ENCODE measurements around the gene GPALPP1.

Gene GPALPP1

GRCh38 chr13:45024847-45025246, 35.5 kb downstream of the GPALPP1 start:
- Mint-ChIP-seq H3K36me3 (ENCODE audit: low read depth) (peaks cover 61% of the 10 kb centered on the region), H3K9me3 (no peaks in the 10 kb centered on the region)

DNA sequence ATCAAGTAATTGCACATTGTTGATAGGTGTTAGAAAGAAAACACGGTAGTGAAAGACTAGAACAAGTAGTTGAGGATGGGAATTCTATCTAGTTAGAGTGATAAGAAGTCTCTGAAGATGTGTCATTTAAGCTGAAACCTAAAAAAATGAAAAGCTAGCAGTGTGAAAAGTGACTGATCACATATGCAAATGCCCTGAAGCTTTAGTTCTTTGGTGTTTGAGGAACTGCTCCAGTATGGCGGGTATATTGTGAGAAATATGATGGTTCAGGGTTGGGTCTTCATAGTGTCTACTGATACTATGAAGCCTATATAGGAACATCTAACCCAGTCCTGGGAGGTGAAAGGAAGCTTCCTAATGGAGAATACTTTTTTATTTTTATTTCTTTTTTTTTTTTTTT, 45.0 kb downstream of the GPALPP1 start:
- Mint-ChIP-seq H3K27me3 (no peaks in the 10 kb centered on the region), H3K4me3 (no peak overlapping the region), H3K9me3 (no peaks in the 10 kb centered on the region), H3K36me3 (ENCODE audit: low read depth) (peaks cover 22% of the 10 kb centered on the region), H3K4me1 (ENCODE audit: low read depth) (no peaks in the 10 kb centered on the region), H3K27ac (no peak overlapping the region)
- intact Hi-C loops (cut with micrococcal nuclease), result no loop called here

More at GRCh38 chr13:45024847-45025246, 35.5 kb downstream of the GPALPP1 start:
- Mint-ChIP-seq H3K4me3 (no peak overlapping the region), H3K27me3 (no peaks in the 10 kb centered on the region), H3K4me1 (ENCODE audit: low read depth) (no peaks in the 10 kb centered on the region), H3K27ac (no peak overlapping the region)
- intact Hi-C loops (cut with micrococcal nuclease), result no loop called here

DNA sequence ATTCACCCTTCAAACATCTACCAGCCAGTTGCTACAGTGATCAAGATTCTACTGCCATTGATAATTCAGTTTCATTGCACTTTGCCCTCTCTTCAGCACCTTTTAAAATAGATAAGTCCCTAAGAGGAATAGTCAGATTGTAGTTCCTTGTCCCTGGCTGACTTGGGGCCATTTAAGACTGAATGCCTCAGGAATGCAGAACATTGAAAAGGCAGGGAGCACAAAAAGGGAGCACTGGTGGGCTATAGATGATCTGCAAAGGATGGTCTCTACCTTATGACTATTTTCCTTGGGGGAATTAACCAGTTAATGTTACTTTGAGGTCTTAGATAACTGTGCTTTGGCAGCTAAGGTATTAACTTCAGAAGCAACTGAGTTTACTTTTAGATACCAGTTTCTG, 46.9 kb downstream of the GPALPP1 start:
- Mint-ChIP-seq H3K27me3 (no peaks in the 10 kb centered on the region), H3K36me3 (ENCODE audit: low read depth) (peaks cover 22% of the 10 kb centered on the region), H3K4me1 (ENCODE audit: low read depth) (no peaks in the 10 kb centered on the region), H3K4me3 (no peak overlapping the region), H3K27ac (no peak overlapping the region), H3K9me3 (no peaks in the 10 kb centered on the region)
- intact Hi-C loops (cut with micrococcal nuclease), result no loop called here

DNA sequence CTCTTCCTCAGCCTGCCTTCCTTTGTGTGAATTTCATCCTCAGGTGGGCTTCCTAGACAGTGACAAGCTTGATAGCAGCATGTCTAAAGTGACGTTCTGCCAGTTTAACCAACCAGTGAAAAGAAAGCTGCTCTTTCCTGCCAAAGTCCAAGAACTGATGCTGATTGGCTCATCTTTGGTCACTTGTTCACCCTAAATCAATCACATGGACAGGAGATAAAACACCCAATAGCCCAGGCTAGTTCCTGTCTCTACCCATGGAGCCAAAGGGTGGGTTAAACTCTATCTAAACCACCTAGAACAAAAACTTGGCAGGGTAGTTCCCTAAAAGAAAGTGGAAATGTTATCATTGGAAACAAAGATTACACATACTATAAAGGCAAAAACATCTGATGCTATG, 50.8 kb downstream of the GPALPP1 start:
- H3K4me3 Mint-ChIP-seq, result no peak overlapping the region
- no peaks in the 10 kb centered on the region for H3K4me1 Mint-ChIP-seq (ENCODE audit: low read depth)
- no peaks in the 10 kb centered on the region for H3K9me3 Mint-ChIP-seq
- peaks cover 5% of the 10 kb centered on the region for H3K36me3 Mint-ChIP-seq (ENCODE audit: low read depth)
- no peak overlapping the region for H3K27ac Mint-ChIP-seq
- H3K27me3 Mint-ChIP-seq, result peaks cover 2% of the 10 kb centered on the region
- intact Hi-C loops (cut with micrococcal nuclease), result no loop called here

- intact Hi-C loops (cut with micrococcal nuclease), result no loop called here
- H3K27me3 Mint-ChIP-seq, result peaks cover 2% of the 10 kb centered on the region
These were observed 51.3 kb downstream of the GPALPP1 start for GRCh38 chr13:45040622-45041021.

DNA sequence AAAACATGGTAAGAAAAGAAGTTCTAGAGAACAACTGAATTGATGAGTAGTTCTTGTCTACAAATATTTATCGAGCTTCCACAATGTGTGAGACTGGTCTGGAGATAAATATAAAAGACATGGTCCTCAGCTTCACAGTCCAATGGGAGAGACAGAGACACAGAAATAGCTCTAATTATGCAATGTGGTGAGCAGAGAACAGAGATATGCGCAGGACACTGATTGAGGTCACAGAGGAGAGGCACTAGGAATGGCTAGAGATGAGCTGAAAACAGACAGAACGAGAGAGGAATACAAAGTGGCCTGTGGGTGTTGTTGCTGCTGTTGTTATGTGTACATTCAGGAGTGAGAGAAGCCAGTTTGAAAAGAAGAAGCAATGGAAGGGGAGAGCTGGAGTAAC, 53.2 kb downstream of the GPALPP1 start:
- peaks cover 4% of the 10 kb centered on the region for H3K27me3 Mint-ChIP-seq
- no peak overlapping the region for H3K4me3 Mint-ChIP-seq
- H3K36me3 Mint-ChIP-seq (ENCODE audit: low read depth), result peaks cover 5% of the 10 kb centered on the region
- peaks cover 6% of the 10 kb centered on the region for H3K4me1 Mint-ChIP-seq (ENCODE audit: low read depth)
- intact Hi-C loops (cut with micrococcal nuclease), result no loop called here
- no peaks in the 10 kb centered on the region for H3K9me3 Mint-ChIP-seq
- no peak overlapping the region for H3K27ac Mint-ChIP-seq

More at GRCh38 chr13:45040622-45041021, 51.3 kb downstream of the GPALPP1 start:
- no peaks in the 10 kb centered on the region for H3K4me1 Mint-ChIP-seq (ENCODE audit: low read depth)
- H3K36me3 Mint-ChIP-seq (ENCODE audit: low read depth), result peaks cover 5% of the 10 kb centered on the region
- H3K27ac Mint-ChIP-seq, result no peak overlapping the region
- no peaks in the 10 kb centered on the region for H3K9me3 Mint-ChIP-seq
- no peak overlapping the region for H3K4me3 Mint-ChIP-seq

- Mint-ChIP-seq H3K9me3 (no peaks in the 10 kb centered on the region), H3K27me3 (peaks cover 7% of the 10 kb centered on the region), H3K4me1 (ENCODE audit: low read depth) (peaks cover 34% of the 10 kb centered on the region), H3K4me3 (no peak overlapping the region), H3K36me3 (ENCODE audit: low read depth) (no peaks in the 10 kb centered on the region), H3K27ac (no peak overlapping the region)
- intact Hi-C loops (cut with micrococcal nuclease), result no loop called here
These were observed 57.1 kb downstream of the GPALPP1 start for GRCh38 chr13:45046445-45046844.

DNA sequence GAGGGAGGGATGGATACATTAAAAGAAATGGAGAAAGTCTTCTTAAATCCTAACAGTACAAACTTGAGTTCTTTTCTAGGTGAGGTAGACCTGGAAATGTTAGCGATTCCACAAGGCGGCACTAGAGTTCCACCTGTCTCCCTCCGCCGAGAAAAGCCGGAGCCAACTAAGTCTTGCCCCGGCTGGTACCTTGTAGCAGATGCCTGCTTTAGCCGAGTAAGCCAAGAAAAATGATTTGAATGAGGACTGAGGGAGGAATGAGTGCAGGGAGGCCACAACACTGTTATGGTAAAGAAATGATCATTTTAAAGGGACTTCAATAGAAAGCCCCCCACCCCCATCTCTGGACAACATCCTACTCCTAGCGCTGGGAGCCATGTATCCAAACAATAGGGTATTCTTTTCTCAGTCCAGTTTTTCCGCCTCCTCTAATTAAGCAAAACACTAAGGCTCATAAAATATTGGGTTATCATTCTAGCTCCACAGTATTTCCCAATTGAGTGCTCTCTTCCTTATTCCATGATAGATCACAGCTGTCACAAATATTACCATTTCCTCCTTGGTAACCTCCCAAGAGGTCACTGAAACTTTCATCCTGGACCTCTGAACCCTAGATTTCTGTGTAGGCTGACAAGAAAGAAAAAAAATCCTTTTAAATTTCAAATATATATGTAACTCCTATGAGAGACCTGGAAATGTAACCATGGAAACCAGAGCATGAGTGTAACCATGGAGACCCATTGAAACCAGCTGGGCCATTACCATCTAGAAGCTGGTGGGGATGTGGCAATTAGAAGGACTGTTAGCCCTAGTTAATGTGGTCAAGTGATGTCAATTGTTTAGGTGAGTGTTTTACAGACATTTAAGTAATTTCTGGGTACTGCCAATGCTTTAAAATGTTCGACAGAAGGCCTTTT, 58.3 kb downstream of the GPALPP1 start:
- Mint-ChIP-seq H3K4me3 (peak overlapping the region; percentile 58), H3K36me3 (ENCODE audit: low read depth) (no peaks in the 10 kb centered on the region), H3K27ac (no peak overlapping the region), H3K4me1 (ENCODE audit: low read depth) (peaks cover 39% of the 10 kb centered on the region), H3K27me3 (peaks cover 7% of the 10 kb centered on the region), H3K9me3 (no peaks in the 10 kb centered on the region)
- intact Hi-C loops (cut with micrococcal nuclease), result loop anchor here (1.0 kb wide), 2 partner anchors 234 to 262 kb away; no protein-coding TSS in a partner anchor

DNA sequence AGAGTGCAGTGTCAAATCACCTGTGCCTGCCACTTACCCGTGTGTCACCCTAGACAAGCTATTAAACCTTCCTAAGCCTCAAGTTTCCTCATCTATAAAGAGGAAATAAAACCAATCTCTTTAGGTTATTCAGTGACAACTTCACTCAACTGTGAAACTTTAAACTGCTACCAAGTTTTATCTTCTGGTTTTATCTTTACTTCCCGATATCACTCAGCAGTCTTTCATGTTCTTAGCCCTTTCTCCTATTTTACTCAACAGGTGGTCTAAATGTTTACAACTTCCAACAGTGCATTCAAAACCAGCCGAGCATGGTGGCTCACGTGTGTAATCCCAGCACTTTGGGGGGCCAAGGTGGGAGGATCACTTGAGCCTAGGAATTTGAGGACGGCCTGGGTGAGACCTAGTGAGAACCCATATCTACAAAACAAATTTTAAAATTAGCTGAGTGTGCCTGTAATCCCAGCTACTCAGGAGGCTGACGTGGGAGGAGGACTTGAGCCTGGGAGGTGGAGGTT, 59.6 kb downstream of the GPALPP1 start:
- Mint-ChIP-seq H3K27me3 (peaks cover 9% of the 10 kb centered on the region), H3K36me3 (ENCODE audit: low read depth) (no peaks in the 10 kb centered on the region), H3K4me3 (no peak overlapping the region), H3K4me1 (ENCODE audit: low read depth) (peaks cover 44% of the 10 kb centered on the region), H3K27ac (no peak overlapping the region), H3K9me3 (no peaks in the 10 kb centered on the region)
- intact Hi-C loops (cut with micrococcal nuclease), result no loop called here

GRCh38 chr13:45049478-45049877, 60.1 kb downstream of the GPALPP1 start:
- H3K4me3 Mint-ChIP-seq, result no peak overlapping the region
- H3K4me1 Mint-ChIP-seq (ENCODE audit: low read depth), result peaks cover 50% of the 10 kb centered on the region
- no peaks in the 10 kb centered on the region for H3K9me3 Mint-ChIP-seq
- H3K36me3 Mint-ChIP-seq (ENCODE audit: low read depth), result no peaks in the 10 kb centered on the region
- no peak overlapping the region for H3K27ac Mint-ChIP-seq
- intact Hi-C loops (cut with micrococcal nuclease), result no loop called here
- peaks cover 9% of the 10 kb centered on the region for H3K27me3 Mint-ChIP-seq

- H3K9me3 Mint-ChIP-seq, result no peaks in the 10 kb centered on the region
- intact Hi-C loops (cut with micrococcal nuclease), result loop anchor here (10.0 kb wide), 2 partner anchors 63 to 143 kb away; no protein-coding TSS in a partner anchor
- no peak overlapping the region for H3K4me3 Mint-ChIP-seq
- H3K27me3 Mint-ChIP-seq, result peaks cover 7% of the 10 kb centered on the region
- H3K27ac Mint-ChIP-seq, result peak overlapping the region; percentile 15
- H3K36me3 Mint-ChIP-seq (ENCODE audit: low read depth), result no peaks in the 10 kb centered on the region
- peaks cover 62% of the 10 kb centered on the region for H3K4me1 Mint-ChIP-seq (ENCODE audit: low read depth)
These were observed 62.0 kb downstream of the GPALPP1 start for GRCh38 chr13:45051315-45051714.

GRCh38 chr13:45055198-45055901, 66.0 kb downstream of the GPALPP1 start:
- Mint-ChIP-seq H3K4me3 (no peak overlapping the region), H3K27me3 (peaks cover 4% of the 10 kb centered on the region), H3K27ac (no peak overlapping the region), H3K9me3 (peaks cover 9% of the 10 kb centered on the region), H3K36me3 (ENCODE audit: low read depth) (no peaks in the 10 kb centered on the region), H3K4me1 (ENCODE audit: low read depth) (peaks cover 55% of the 10 kb centered on the region)
- intact Hi-C loops (cut with micrococcal nuclease), result loop anchor here (10.0 kb wide), 2 partner anchors 59 to 139 kb away; no protein-coding TSS in a partner anchor

- Mint-ChIP-seq H3K36me3 (ENCODE audit: low read depth) (no peaks in the 10 kb centered on the region), H3K27ac (peak overlapping the region; percentile 66), H3K9me3 (peaks cover 9% of the 10 kb centered on the region), H3K4me1 (ENCODE audit: low read depth) (peaks cover 49% of the 10 kb centered on the region), H3K4me3 (peak overlapping the region; percentile 18), H3K27me3 (peaks cover 2% of the 10 kb centered on the region)
- intact Hi-C loops (cut with micrococcal nuclease), result loop anchor here (10.0 kb wide), 2 partner anchors 59 to 139 kb away; no protein-coding TSS in a partner anchor
These were observed 66.7 kb downstream of the GPALPP1 start for GRCh38 chr13:45055902-45056648.

All from dendritic cell treated with granulocyte-macrophage colony-stimulating factor and Interleukin-4, amounts not matched to agents 40 ng/mL and 50 ng/mL, for 4 days (primary cell).